GM21619 (cell line): ENCODE results near the gene LEFTY1.

Experiments
- ATAC-seq: cut with Tn5 transposase; IDR thresholded peaks from one replicate; pipeline ENCODE4 v1.9.1; 2021; ENCODE audit not compliant: unreplicated experiment

LEFTY1 gene

GRCh38 chr1:225917101-225917500 lies 28.2 kb upstream of the LEFTY1 start:
- ATAC-seq, result no peak

- no peak for ATAC-seq
Measured at GRCh38 chr1:225915538-225915991, 26.6 kb upstream of the LEFTY1 start.

DNA sequence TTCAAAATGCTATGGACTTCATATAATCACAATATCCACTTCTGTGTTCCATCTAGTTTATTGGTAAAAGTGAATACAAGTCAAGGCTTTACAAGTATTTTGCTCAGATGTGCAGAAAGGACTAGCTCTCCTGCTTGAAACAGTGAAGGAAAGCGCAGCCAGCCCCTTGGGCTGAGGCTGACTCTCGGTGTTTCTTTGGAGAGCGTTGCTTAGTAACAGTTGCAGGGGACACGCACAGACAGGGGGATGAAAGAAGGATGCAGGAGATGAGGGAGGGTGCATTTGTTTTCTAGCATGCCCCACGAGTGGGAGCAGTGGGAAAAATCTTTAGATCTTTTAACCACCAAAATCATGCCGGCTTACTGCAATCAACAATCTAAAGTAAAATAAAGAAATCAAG lies 26.0 kb upstream of the LEFTY1 start:
- ATAC-seq, result no peak

DNA sequence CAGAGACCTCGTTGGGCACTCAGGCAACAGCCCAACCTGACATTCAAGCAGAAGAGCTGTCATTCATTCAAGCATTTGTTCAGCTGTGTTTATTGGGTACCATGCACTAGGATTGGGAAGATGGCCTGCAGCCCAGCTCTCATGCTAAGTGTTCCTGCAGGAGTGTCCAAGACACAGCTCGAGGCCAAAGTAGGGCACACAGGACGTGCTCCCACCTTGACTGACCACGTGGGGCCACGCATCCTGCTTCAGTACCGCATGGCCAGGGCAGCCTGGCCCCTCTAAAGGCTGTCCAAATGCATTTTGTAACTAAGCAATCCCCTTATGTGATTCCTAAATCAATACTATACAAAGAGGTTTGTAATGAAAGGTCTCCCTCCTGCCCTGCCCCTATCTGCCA lies 25.4 kb upstream of the LEFTY1 start:
- no peak for ATAC-seq

GRCh38 chr1:225911191-225912130 lies 22.5 kb upstream of the LEFTY1 start:
- peak; percentile 71 for ATAC-seq

DNA sequence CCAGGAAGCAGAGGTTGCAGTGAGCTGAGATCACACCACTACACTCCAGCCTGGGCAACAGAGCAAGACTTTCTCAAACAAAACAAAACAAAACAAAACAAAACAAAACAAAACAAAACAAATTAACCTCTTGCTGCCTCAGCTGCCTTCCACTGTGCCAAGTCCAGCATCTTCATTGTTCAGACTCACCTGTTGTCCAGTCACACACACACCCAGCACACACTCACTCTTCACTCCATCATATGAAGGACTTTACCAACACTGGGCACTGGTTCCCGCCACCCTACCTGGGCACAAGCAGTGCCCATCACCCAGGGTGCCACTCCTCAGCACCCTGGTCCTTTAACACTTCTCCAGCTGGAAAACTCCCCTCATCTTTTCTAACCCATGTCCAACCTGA lies 20.5 kb upstream of the LEFTY1 start:
- no peak for ATAC-seq

- ATAC-seq, result no peak
Measured at GRCh38 chr1:225908773-225909172, 19.8 kb upstream of the LEFTY1 start.

GRCh38 chr1:225908013-225908640 lies 19.2 kb upstream of the LEFTY1 start:
- ATAC-seq, result no peak

DNA sequence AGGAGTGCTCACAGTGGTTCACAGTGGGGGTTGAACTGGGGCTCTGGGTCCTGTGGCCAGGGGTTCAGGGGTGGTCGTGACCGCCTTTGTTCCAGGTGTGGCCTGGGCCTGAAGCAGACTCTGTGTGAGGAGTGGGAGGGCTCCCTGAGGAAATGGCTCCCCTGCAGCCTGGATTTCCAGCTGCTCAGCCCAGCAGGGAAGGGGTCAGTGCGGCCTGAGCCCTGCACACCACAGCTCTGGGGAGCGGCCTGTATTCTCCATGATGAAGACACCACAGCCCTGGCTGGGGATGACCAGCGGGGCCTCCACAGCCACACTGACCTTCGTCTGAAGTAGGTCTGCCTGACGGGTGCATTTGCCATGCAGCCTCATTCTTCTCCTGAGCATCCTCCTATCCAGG lies 18.4 kb upstream of the LEFTY1 start:
- ATAC-seq, result no peak

DNA sequence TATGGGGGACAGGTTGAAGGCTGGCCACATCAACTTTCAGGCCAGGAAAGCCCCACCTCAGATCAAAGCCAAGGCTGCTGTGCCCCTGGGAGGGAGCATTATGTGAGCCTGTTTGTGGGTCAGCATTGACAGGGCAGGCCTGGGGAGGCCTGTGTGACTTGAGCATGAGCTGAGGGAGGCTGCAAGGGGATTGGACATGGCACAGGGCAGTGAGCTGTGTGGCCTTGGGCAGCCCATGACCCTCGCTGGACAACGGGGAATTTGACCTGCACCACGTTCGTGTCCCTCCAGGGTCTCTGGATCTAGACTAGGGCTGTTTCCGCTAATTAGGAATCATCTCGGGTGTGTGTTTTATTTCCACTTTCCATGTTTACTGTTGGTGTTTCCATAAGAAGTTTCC lies 17.5 kb upstream of the LEFTY1 start:
- no peak for ATAC-seq

DNA sequence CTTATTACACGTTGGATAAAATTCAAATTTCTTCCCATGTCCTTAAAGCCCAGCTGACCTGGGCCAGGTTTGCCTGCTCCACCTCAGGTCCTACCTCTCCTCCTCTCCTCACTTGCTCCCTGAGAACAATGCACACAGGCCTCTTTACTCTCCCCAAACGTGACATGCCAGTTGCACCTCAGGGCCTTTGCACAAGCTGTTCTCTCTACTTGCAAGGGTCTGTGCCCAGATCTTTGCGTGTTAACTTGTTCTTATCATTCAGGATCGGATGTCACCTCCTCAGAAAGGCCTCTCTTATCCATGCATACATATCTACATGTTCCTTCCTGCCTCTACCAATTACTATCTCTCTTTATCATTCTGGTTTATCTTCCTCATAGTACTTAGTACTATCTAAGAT lies 14.7 kb upstream of the LEFTY1 start:
- ATAC-seq, result no peak

GRCh38 chr1:225899044-225899925 lies 10.3 kb upstream of the LEFTY1 start:
- ATAC-seq, result no peak

GRCh38 chr1:225897595-225898514 lies 8.9 kb upstream of the LEFTY1 start:
- no peak for ATAC-seq

- peak; percentile 100 for ATAC-seq
Measured at GRCh38 chr1:225896937-225897549, 8.1 kb upstream of the LEFTY1 start.

DNA sequence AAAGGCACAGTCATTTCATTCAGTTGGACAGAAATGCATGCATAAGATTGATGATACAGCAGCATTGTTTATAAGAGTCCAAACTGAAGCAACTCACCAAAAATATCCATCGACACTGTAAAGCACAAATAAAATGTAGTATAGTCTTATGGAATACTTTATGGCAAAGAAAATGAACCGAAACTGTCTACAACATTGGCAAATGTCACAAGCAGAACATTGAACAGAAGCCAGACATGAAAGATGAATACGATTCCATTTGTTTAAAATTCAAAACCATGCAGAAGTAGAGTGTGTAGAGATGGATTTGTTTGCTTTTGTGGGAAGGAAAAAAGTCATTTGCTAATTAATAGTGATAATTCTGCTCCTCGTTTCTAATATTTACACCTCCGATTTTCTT lies 7.5 kb upstream of the LEFTY1 start:
- no peak for ATAC-seq

GRCh38 chr1:225892307-225892706 lies 3.4 kb upstream of the LEFTY1 start:
- no peak for ATAC-seq

DNA sequence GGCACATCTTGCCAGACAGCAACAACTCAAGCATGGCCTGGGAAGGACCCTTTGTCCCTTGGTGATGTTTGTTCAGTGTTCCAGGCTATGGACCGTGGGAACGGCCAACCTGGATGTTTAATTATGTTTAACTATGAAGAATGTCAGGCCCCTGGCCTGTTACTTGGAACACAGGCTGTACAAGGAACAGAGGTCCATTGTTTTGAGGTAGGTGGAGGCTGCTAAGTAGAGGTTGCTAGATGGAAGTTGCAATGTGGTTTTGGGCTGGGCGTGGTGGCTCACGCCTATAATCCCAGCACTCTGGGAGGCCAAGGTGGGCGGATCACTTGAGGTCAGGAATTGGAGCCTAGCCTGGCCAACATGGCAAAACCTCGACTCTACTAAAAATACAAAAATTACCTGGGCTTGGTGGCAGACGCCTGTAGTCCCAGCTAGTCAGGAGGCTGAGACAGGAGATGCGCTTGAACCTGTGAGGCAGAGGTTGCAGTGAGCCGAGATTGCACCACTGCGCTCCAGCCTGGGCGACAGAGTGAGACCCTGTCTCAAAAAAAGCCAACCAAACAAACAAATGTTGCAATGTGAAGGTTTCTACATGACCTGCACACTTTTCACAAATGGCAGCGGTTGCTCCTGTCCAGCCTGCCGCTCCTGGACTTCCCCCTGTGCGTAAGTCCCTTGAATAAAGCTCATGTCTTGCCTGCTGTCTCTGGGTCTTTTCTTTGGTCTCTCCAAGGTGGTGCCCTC lies 2.5 kb upstream of the LEFTY1 start:
- no peak for ATAC-seq

- ATAC-seq, result no peak
Measured at GRCh38 chr1:225890346-225891228, 1.6 kb upstream of the LEFTY1 start.
